K562 (cell line): ENCODE measurements around the gene GAD1. TPM values are rescaled to one million over a fixed set of nuclear protein-coding genes. Genes with fewer than 3 reads are reported as not detected.

Experiments used
- CBX5 ChIP-seq: IDR thresholded peaks from 2 replicates; pipeline ENCODE4 v1.6.1; 2014; ENCODE audit warnings: low read depth, borderline replicate concordance
- CHD2 ChIP-seq: IDR thresholded peaks from 2 replicates; pipeline ENCODE4 v1.6.1; 2011; ENCODE audit warnings: low read depth, low read length
- COPS2 ChIP-seq: fragments of 450-650 bp; conservative IDR thresholded peaks from 2 replicates; pipeline ENCODE4 v1.6.1; 2016; ENCODE audit warnings: mild to moderate bottlenecking, moderate library complexity
- EWSR1 ChIP-seq: fragments of 450-650 bp; IDR thresholded peaks from 2 replicates; pipeline ENCODE4 v1.6.1; 2018; ENCODE audit warnings: borderline replicate concordance, mild to moderate bottlenecking, low read depth, moderate library complexity; ENCODE audit not compliant: partially characterized antibody
- MAFG ChIP-seq: fragments of 450-650 bp; conservative IDR thresholded peaks from 2 replicates; pipeline ENCODE4 v1.6.1; 2016; ENCODE audit warnings: missing genetic modification characterization, missing compliant biosample characterization
- MBD2 ChIP-seq: sonication (generic); IDR thresholded peaks from 2 replicates; pipeline ENCODE4 v1.6.1; 2016; ENCODE audit warnings: low read depth, borderline replicate concordance
- MCM7 ChIP-seq, 2 experiments: fragments of 450-650 bp; IDR thresholded peaks; 2 replicates each; pipeline ENCODE4 v1.6.1; 2016 to 2018
- NCOA6 ChIP-seq: fragments of 450-650 bp; IDR thresholded peaks from 2 replicates; pipeline ENCODE4 v1.6.1; 2017; ENCODE audit warnings: mild to moderate bottlenecking
- PURB ChIP-seq: sonication (generic); formaldehyde crosslinking; IDR thresholded peaks from 2 replicates; pipeline ENCODE4 v1.9.0; 2021; ENCODE audit warnings: low read depth, mild to moderate bottlenecking, missing genetic modification reagents
- SMARCA5 ChIP-seq: fragments of 450-650 bp; IDR thresholded peaks from 2 replicates; pipeline ENCODE4 v1.6.1; 2016
- SMARCB1 ChIP-seq: IDR thresholded peaks from 2 replicates; pipeline ENCODE4 v1.6.1; 2011; ENCODE audit warnings: improper control_type of control experiment, low read depth; ENCODE audit not compliant: insufficient read length
- ZNF384 ChIP-seq: IDR thresholded peaks from 2 replicates; pipeline ENCODE4 v1.6.1; 2012; ENCODE audit warnings: low read depth, low read length, improper control_type of control experiment
- ZSCAN29 ChIP-seq: fragments of 450-650 bp; IDR thresholded peaks from 2 replicates; pipeline ENCODE4 v1.6.1; 2017
- polyA plus RNA-seq, 8 experiments: library from polyadenylated mRNA; depleted of rRNA in 4 of 8; stranded (reverse) in 5 of 8; unstranded in 3 of 8; fragments of >200 nt; fragmentation: Nextera tagmentation in 2 of 8; fragmentation: Illumina TruSeq in 1 of 8; extraction: Ambion mirVana in 2 of 8; extraction: Trizol in 1 of 8; gene quantifications; 2 replicates each; pipeline versions ENCODE4 v1.2.1 to v1.2.3, GENCODE V29; 2011 to 2014; ENCODE audit warnings: inconsistent platforms in 1 of 8, missing spikeins in 1 of 8
- total RNA-seq, 7 experiments: library from RNA; depleted of rRNA in 6 of 7; stranded (reverse); fragments of >200 nt in 6 of 7; fragmentation: Illumina TruSeq in 2 of 7; extraction: Trizol in 2 of 7; gene quantifications; 2 replicates each; pipeline versions ENCODE4 v1.2.1 to v1.2.3, GENCODE V29; 2011 to 2021; ENCODE audit warnings: low replicate concordance in 1 of 7
- TF ChIP-seq, protein P1 (sequence below), 2 experiments: IDR thresholded peaks in 1 of 2; conservative IDR thresholded peaks in 1 of 2; 2 replicates each; pipeline ENCODE4 v1.6.1; 2016; ENCODE audit warnings: low read depth in 2 of 2, mild to moderate bottlenecking in 1 of 2, missing compliant biosample characterization in 1 of 2, missing genetic modification characterization in 1 of 2, moderate library complexity in 1 of 2
- TF ChIP-seq, protein P2 (sequence below): sonication (generic); formaldehyde crosslinking; IDR thresholded peaks from 2 replicates; pipeline ENCODE4 v1.8.1; 2023; ENCODE audit warnings: mild to moderate bottlenecking, missing genetic modification reagents
- TF ChIP-seq, protein P3 (sequence below): fragments of 250-450 bp; sonication (Bioruptor Pico); IDR thresholded peaks from 2 replicates; pipeline ENCODE4 v1.5.0; 2021; ENCODE audit warnings: mild to moderate bottlenecking, moderate library complexity

Gene GAD1
- total and polyA plus RNA-seq, 9 of the 15 experiments (the other 6 are each of a cell fraction or from before 2014, with no cell fraction given) = 2.7 to 29.1 (median 15.7) TPM

- TF ChIP-seq MBD2 (no peak), SMARCA5 (no peak), SMARCB1 (no peak), CBX5 (no peak), ZNF384 (no peak), ZSCAN29 (no peak), COPS2 (no peak), PURB (no peak), NCOA6 (no peak), MCM7 (IDR thresholded peaks at IDR 0.05) (no peak), MAFG (peak; percentile 76), CHD2 (no peak), EWSR1 (no peak)
- TF ChIP-seq, protein P1, sequence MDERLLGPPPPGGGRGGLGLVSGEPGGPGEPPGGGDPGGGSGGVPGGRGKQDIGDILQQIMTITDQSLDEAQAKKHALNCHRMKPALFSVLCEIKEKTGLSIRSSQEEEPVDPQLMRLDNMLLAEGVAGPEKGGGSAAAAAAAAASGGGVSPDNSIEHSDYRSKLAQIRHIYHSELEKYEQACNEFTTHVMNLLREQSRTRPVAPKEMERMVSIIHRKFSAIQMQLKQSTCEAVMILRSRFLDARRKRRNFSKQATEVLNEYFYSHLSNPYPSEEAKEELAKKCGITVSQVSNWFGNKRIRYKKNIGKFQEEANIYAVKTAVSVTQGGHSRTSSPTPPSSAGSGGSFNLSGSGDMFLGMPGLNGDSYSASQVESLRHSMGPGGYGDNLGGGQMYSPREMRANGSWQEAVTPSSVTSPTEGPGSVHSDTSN (CRISPR knock-in tag; IDR thresholded peaks at IDR 0.05; ENCODE audit: low read depth) = no peak
- TF ChIP-seq, protein P1 (tag; conservative IDR thresholded peaks at IDR 0.05; ENCODE audit: low read depth) = no peak
- TF ChIP-seq, protein P2, sequence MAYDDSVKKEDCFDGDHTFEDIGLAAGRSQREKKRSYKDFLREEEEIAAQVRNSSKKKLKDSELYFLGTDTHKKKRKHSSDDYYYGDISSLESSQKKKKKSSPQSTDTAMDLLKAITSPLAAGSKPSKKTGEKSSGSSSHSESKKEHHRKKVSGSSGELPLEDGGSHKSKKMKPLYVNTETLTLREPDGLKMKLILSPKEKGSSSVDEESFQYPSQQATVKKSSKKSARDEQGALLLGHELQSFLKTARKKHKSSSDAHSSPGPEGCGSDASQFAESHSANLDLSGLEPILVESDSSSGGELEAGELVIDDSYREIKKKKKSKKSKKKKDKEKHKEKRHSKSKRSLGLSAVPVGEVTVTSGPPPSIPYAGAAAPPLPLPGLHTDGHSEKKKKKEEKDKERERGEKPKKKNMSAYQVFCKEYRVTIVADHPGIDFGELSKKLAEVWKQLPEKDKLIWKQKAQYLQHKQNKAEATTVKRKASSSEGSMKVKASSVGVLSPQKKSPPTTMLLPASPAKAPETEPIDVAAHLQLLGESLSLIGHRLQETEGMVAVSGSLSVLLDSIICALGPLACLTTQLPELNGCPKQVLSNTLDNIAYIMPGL = no peak
- TF ChIP-seq, protein P3, sequence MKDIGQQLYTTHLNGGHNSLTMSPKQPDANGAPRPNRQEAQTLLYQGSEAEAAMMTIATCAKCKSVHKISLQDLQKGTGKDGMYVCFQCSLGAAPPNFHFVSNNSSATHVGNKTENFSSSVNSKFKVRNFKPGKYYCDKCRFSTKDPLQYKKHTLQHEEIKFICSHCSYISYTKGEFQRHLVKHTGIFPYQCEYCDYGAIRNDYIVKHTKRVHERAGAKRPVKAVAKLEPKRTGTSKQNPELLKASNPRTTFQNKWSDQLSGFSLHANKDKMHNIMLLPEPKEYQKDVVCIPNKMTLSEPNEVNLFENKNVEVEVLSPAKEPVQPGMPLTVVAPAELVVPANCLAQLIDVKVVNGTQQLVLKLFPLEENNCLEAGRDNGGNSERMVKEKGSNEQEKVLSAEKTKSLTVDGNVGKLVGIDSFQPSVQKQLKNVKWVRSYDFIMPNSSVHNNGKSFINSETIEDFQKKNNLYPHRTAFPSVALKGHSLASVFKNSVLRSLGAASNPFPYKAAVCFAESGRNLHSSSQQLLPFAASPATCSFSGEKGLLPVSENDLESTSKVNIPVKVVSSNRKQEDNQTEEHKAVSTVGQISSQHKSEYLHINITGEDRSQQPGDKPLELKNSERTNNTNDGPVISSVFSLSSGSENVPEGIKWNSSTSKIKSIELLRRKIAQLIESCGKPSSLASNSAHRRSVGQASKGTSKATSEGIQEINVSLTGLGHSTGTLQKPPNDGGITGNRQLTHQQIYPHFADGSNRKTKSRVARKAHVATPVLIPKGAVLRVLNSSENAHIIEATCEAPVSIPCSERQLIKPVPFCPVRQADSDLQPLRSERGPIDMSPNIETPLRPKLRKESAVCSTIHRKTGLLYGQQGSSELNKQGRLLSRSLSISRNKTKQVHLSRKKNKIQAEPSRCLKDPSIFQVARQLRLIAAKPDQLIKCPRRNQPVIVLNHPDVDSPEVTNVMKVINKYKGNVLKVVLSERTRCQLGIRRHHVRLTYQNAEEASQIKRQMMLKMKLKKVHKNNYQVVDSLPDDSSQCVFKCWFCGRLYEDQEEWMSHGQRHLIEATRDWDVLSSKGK (CRISPR knock-in tag) = no peak
Observed at GRCh38 chr2:170774074-170774473, 42.6 kb upstream of the GAD1 start (continued).
